HCEC 1CT (cell line): ENCODE data around the gene GNB1.
"Not testable (repeated sequence)": the region's sequence is repeated elsewhere in the genome, so short reads cannot be mapped to it uniquely, and the experiment has no call there.

Experiments
- DNase-seq: peaks from one replicate; pipeline ENCODE4 v3.0.0-alpha.2; 2017

Gene GNB1

GRCh38 chr1:1856161-1856560 lies 34.7 kb downstream of the GNB1 start:
- not testable (repeated sequence) for DNase-seq

- no peak for DNase-seq
Observed at GRCh38 chr1:1853593-1854257, 37.2 kb downstream of the GNB1 start.

GRCh38 chr1:1852619-1853414 lies 38.1 kb downstream of the GNB1 start:
- DNase-seq = no peak

- DNase-seq = no peak
Observed at GRCh38 chr1:1847890-1848289, 43.0 kb downstream of the GNB1 start.

GRCh38 chr1:1847061-1847850 lies 43.6 kb downstream of the GNB1 start:
- DNase-seq = no peak

GRCh38 chr1:1846386-1846918 lies 44.4 kb downstream of the GNB1 start:
- no peak for DNase-seq

- no peak for DNase-seq
Observed at GRCh38 chr1:1842360-1843146, 48.3 kb downstream of the GNB1 start.

GRCh38 chr1:1841575-1841995 lies 49.3 kb downstream of the GNB1 start:
- peak; percentile 11 for DNase-seq

GRCh38 chr1:1839311-1839965 lies 51.4 kb downstream of the GNB1 start:
- no peak for DNase-seq

GRCh38 chr1:1836119-1836518 lies 54.8 kb downstream of the GNB1 start:
- no peak for DNase-seq

GRCh38 chr1:1835546-1835945 lies 55.3 kb downstream of the GNB1 start:
- no peak for DNase-seq

GRCh38 chr1:1833916-1834325 lies 57.0 kb downstream of the GNB1 start:
- DNase-seq = no peak

GRCh38 chr1:1833456-1833855 lies 57.4 kb downstream of the GNB1 start:
- DNase-seq = no peak

GRCh38 chr1:1832820-1833219 lies 58.1 kb downstream of the GNB1 start:
- no peak for DNase-seq

GRCh38 chr1:1832166-1832565 lies 58.7 kb downstream of the GNB1 start:
- no peak for DNase-seq

- no peak for DNase-seq
Observed at GRCh38 chr1:1827089-1827848, 63.6 kb downstream of the GNB1 start.

GRCh38 chr1:1826356-1827088 lies 64.4 kb downstream of the GNB1 start:
- DNase-seq = no peak

- DNase-seq = no peak
Observed at GRCh38 chr1:1825217-1825616, 65.7 kb downstream of the GNB1 start.

- DNase-seq = no peak
Observed at GRCh38 chr1:1819762-1820161, 71.1 kb downstream of the GNB1 start.

GRCh38 chr1:1817221-1817620 lies 73.7 kb downstream of the GNB1 start:
- no peak for DNase-seq
